ENCODE data around the gene ZIC5.

- TF ChIP-seq CTCF (conservative IDR thresholded peaks at IDR 0.05 in 1 of 2, IDR thresholded peaks at IDR 0.05 in 1 of 2; ENCODE audit: extremely low read depth in 1 of 2, insufficient read depth in 1 of 2, low read depth in 1 of 2, low read length in 2 of 2): no peak
- no peak for TF ChIP-seq EZH2 (IDR thresholded peaks at IDR 0.05; ENCODE audit: borderline replicate concordance, low read length)
Measured at GRCh38 chr13:99949679-99950413, 21.7 kb downstream of the ZIC5 start.
